K562 (cell line): Measurements from ENCODE around the gene PBX1. TPM values are rescaled to one million over a fixed set of nuclear protein-coding genes. Genes with fewer than 3 reads are reported as not detected.

Experiments
- ATAC-seq: fragments of 200-7000 bp; cut with Tn5 transposase; 3 replicates; pipeline ENCODE4 v1.9.1; 2020; ENCODE audit warnings: moderate library complexity
- BruUV-seq: library from RNA; stranded (reverse); fragments of 400-500 nt; replicated peaks from 2 replicates; lab custom pipeline; 2021; lab: Mats Ljungman, UMichigan
- CTCF ChIA-PET: fragments of 300-600 bp; formaldehyde crosslinking; extraction: SDS; loops from one replicate; lab custom pipeline; 2021; ENCODE audit warnings: low intra/inter-chr PET ratio; lab: Yijun Ruan, JAX
- POLR2A ChIA-PET: fragments of 300-600, 350-650 bp; sonication (Branson Sonifier 250); formaldehyde crosslinking; extraction: SDS; loops from one replicate; lab custom pipeline; 2021; ENCODE audit warnings: antibody characterized with exemption, inconsistent platforms; lab: Yijun Ruan, JAX
- DNase-seq, 4 experiments: peaks; one replicate each; pipeline versions ENCODE4 v3.0.0 to v3.0.0-alpha.2; 2011 to 2018; ENCODE audit warnings: low spot score in 3 of 4, mixed read lengths in 3 of 4; ENCODE audit errors: extremely low read depth in 1 of 4
- FAIRE-seq: peaks from 2 replicates; lab custom pipeline; 2011; peaks lifted over from hg19 to GRCh38; lab: Jason Lieb, UNC
- H2AFZ ChIP-seq: 2 replicates; pipeline ENCODE4 v1.6.0; 2011; ENCODE audit warnings: low read depth, low read length, control low read depth, inconsistent platforms
- H3K27ac ChIP-seq: fragments of 200-600 bp; 3 replicates; pipeline ENCODE4 v1.8.0; 2011; ENCODE audit warnings: low read depth, mild to moderate bottlenecking, control low read depth, inconsistent platforms, low read length, moderate library complexity, mixed read lengths; ENCODE audit errors: extremely low read depth
- H3K27me3 ChIP-seq, 2 experiments: fragments of 300-600 bp in 1 of 2; 2 replicates in 1 of 2; 3 replicates in 1 of 2; pipeline versions ENCODE4 v1.6.0 to v1.8.0; 2011; ENCODE audit warnings: inconsistent platforms in 2 of 2, low read length in 2 of 2, mild to moderate bottlenecking in 1 of 2, mixed read lengths in 1 of 2, moderate library complexity in 1 of 2; ENCODE audit not compliant: control insufficient read depth in 2 of 2, insufficient read depth in 2 of 2
- H3K36me3 ChIP-seq: fragments of 300-600 bp; 3 replicates; pipeline ENCODE4 v1.8.0; 2011; ENCODE audit warnings: mild to moderate bottlenecking, low read length, inconsistent platforms; ENCODE audit not compliant: control insufficient read depth, insufficient read depth
- H3K4me1 ChIP-seq, 2 experiments: fragments of 200-600 bp in 1 of 2; replicated peaks in 1 of 2; 2 replicates in 1 of 2; 3 replicates in 1 of 2; pipeline versions ENCODE4 v1.5.1 to v1.8.0; 2011; ENCODE audit warnings: inconsistent platforms in 2 of 2, low read length in 2 of 2, mild to moderate bottlenecking in 1 of 2, mixed read lengths in 1 of 2, moderate library complexity in 1 of 2; ENCODE audit not compliant: control insufficient read depth in 2 of 2, insufficient read depth in 2 of 2
- H3K4me2 ChIP-seq: 2 replicates; pipeline ENCODE4 v1.6.1; 2011; ENCODE audit warnings: low read length, control low read depth, inconsistent platforms, mixed read lengths; ENCODE audit not compliant: insufficient read depth
- H3K4me3 ChIP-seq: fragments of 200-600 bp; sonication (generic), shearing (Covaris generic); 2 replicates; pipeline ENCODE4 v1.5.1; 2016; ENCODE audit warnings: control low read depth, inconsistent platforms
- H3K79me2 ChIP-seq: fragments of 200-600 bp; 3 replicates; pipeline ENCODE4 v1.8.0; 2011; ENCODE audit warnings: low read length, inconsistent platforms; ENCODE audit not compliant: control insufficient read depth, insufficient read depth
- H3K9ac ChIP-seq, 2 experiments: 2 replicates each; pipeline versions ENCODE4 v1.6.0 to v1.6.1; 2011; ENCODE audit warnings: low read depth in 2 of 2, low read length in 2 of 2, control low read depth in 1 of 2, inconsistent platforms in 1 of 2, mild to moderate bottlenecking in 1 of 2, mixed read lengths in 1 of 2; ENCODE audit not compliant: insufficient read depth in 1 of 2
- H3K9me1 ChIP-seq: one replicate; pipeline ENCODE4 v1.6.0; 2011; ENCODE audit warnings: inconsistent platforms, mild to moderate bottlenecking, low read length, moderate library complexity; ENCODE audit not compliant: control insufficient read depth, insufficient read depth
- H3K9me3 ChIP-seq: replicated peaks from 2 replicates; pipeline ENCODE4 v1.5.1; 2011; ENCODE audit warnings: low read depth, low read length, inconsistent platforms; ENCODE audit not compliant: control insufficient read depth, insufficient read depth
- H4K20me1 ChIP-seq: replicated peaks from 2 replicates; pipeline ENCODE4 v1.6.1; 2011; ENCODE audit warnings: low read length, inconsistent platforms, mixed read lengths; ENCODE audit not compliant: control insufficient read depth, insufficient read depth
- BRD9 ChIP-seq: fragments of 450-650 bp; IDR thresholded peaks from 2 replicates; pipeline ENCODE4 v1.6.1; 2018; ENCODE audit warnings: low read depth; ENCODE audit not compliant: partially characterized antibody
- CGGBP1 ChIP-seq: fragments of 250-450 bp; sonication (Bioruptor Pico); IDR thresholded peaks from 2 replicates; pipeline ENCODE4 v1.9.0; 2021; ENCODE audit warnings: mild to moderate bottlenecking
- CREB1 ChIP-seq, 2 experiments: sonication (generic) in 1 of 2; formaldehyde crosslinking in 1 of 2; IDR thresholded peaks; 2 replicates each; pipeline versions ENCODE4 v1.6.1 to v1.8.0; 2012 to 2022; ENCODE audit warnings: inconsistent platforms in 1 of 2, mild to moderate bottlenecking in 1 of 2, missing genetic modification reagents in 1 of 2, moderate library complexity in 1 of 2
- FOXM1 ChIP-seq, 2 experiments: fragments of 450-650 bp in 1 of 2; sonication (generic) in 1 of 2; formaldehyde crosslinking in 1 of 2; IDR thresholded peaks; 2 replicates each; pipeline versions ENCODE4 v1.6.1 to v1.9.0; 2017 to 2022; ENCODE audit warnings: low read depth in 2 of 2, mild to moderate bottlenecking in 2 of 2, missing genetic modification reagents in 1 of 2, moderate library complexity in 1 of 2
- KAT8 ChIP-seq: fragments of 450-650 bp; IDR thresholded peaks from 2 replicates; pipeline ENCODE4 v1.6.1; 2016; ENCODE audit warnings: low read depth, mild to moderate bottlenecking
- KLF6 ChIP-seq: fragments of 250-450 bp; sonication (Bioruptor Pico); IDR thresholded peaks from 2 replicates; pipeline ENCODE4 v1.4.0; 2020; ENCODE audit warnings: mild to moderate bottlenecking, moderate library complexity, borderline replicate concordance
- MTA2 ChIP-seq: fragments of 450-650 bp; IDR thresholded peaks from 2 replicates; pipeline ENCODE4 v1.6.1; 2016; ENCODE audit warnings: low read depth
- NELFE ChIP-seq: IDR thresholded peaks from 2 replicates; pipeline ENCODE4 v1.6.1; 2011; ENCODE audit warnings: mild to moderate bottlenecking; ENCODE audit not compliant: insufficient read depth, insufficient read length
- NFIX ChIP-seq: fragments of 250-450 bp; sonication (Bioruptor Pico); IDR thresholded peaks from 2 replicates; pipeline ENCODE4 v1.4.0; 2020; ENCODE audit warnings: low read depth, mild to moderate bottlenecking, moderate library complexity
- SMC3 ChIP-seq: conservative IDR thresholded peaks from 2 replicates; pipeline ENCODE4 v1.6.1; 2011; ENCODE audit warnings: low read depth, low read length, improper control_type of control experiment; ENCODE audit not compliant: insufficient read depth
- ZFP36 ChIP-seq: fragments of 150-350 bp; IDR thresholded peaks from 2 replicates; pipeline ENCODE4 v1.6.1; 2018; ENCODE audit warnings: low read length, low read depth; ENCODE audit not compliant: partially characterized antibody
- ZNF398 ChIP-seq: fragments of 250-450 bp; sonication (Bioruptor Pico); IDR thresholded peaks from 2 replicates; pipeline ENCODE4 v1.8.0; 2021; ENCODE audit warnings: moderate library complexity, mild to moderate bottlenecking, inconsistent platforms
- ZNF407 ChIP-seq: fragments of 450-650 bp; IDR thresholded peaks from 2 replicates; pipeline ENCODE4 v1.6.1; 2016; ENCODE audit warnings: low read depth
- WGBS: fragments of 100-300 bp; shearing (Covaris generic); methylation state at CpG from one replicate; pipeline ENCODE4 v1.1.6; 2016; ENCODE audit warnings: low coverage, mixed read lengths; ENCODE audit not compliant: insufficient coverage; ENCODE audit errors: missing lambda C conversion rate; 5-methylcytosine and 5-hydroxymethylcytosine counted together
- in situ Hi-C: fragments of 300-500 bp; cut with MboI; formaldehyde crosslinking; loops from 4 replicates; pipeline ENCODE4 v1.15.0; 2018; ENCODE audit warnings: inconsistent platforms, mixed read lengths
- intact Hi-C: fragments of 100-400 bp; cut with micrococcal nuclease; formaldehyde crosslinking; loops from 2 replicates; pipeline ENCODE4 v1.14.2; 2022
- polyA plus RNA-seq, 8 experiments: library from polyadenylated mRNA; depleted of rRNA in 4 of 8; stranded (reverse) in 5 of 8; unstranded in 3 of 8; fragments of >200 nt; fragmentation: Nextera tagmentation in 2 of 8; fragmentation: Illumina TruSeq in 1 of 8; extraction: Ambion mirVana in 2 of 8; extraction: Trizol in 1 of 8; gene quantifications; 2 replicates each; pipeline versions ENCODE4 v1.2.1 to v1.2.3, GENCODE V29; 2011 to 2014; ENCODE audit warnings: inconsistent platforms in 1 of 8, missing spikeins in 1 of 8
- total RNA-seq, 7 experiments: library from RNA; depleted of rRNA in 6 of 7; stranded (reverse); fragments of >200 nt in 6 of 7; fragmentation: Illumina TruSeq in 2 of 7; extraction: Trizol in 2 of 7; gene quantifications; 2 replicates each; pipeline versions ENCODE4 v1.2.1 to v1.2.3, GENCODE V29; 2011 to 2021; ENCODE audit warnings: low replicate concordance in 1 of 7

PBX1 gene
- total and polyA plus RNA-seq, 9 of the 15 experiments (the other 6 are each of a cell fraction or from before 2014, with no cell fraction given) = 0.03 to 0.62 (median 0.17) TPM

GRCh38 chr1:164742745-164743144, 183.8 kb downstream of the PBX1 start:
- POLR2A ChIA-PET = no interaction called here
- intact Hi-C loops = no loop called here
- TF ChIP-seq MTA2 (no peak), KAT8 (no peak), KLF6 (CRISPR knock-in tag) (no peak), ZNF398 (no peak), ZFP36 (no peak), NELFE (no peak), ZNF407 (no peak), CREB1 (IDR thresholded peaks at IDR 0.05) (no peak), CREB1 (CRISPR knock-in tag; IDR thresholded peaks at IDR 0.05) (no peak), NFIX (CRISPR knock-in tag) (no peak), BRD9 (no peak), CGGBP1 (CRISPR knock-in tag) (no peak), FOXM1 (IDR thresholded peaks at IDR 0.05; ENCODE audit: low read depth) (no peak), FOXM1 (CRISPR knock-in tag; IDR thresholded peaks at IDR 0.05; ENCODE audit: low read depth) (no peak), SMC3 (no peak)

More at GRCh38 chr1:164742745-164743144, 183.8 kb downstream of the PBX1 start:
- WGBS = 9% methylated on average over 3 of the region's 3 CpGs
- Histone ChIP-seq H3K27ac (no peak overlapping the region), H3K4me3 (no peak overlapping the region), H3K79me2 (no peaks in the 10 kb centered on the region), H3K9me3 (no peaks in the 10 kb centered on the region), H3K36me3 (no peaks in the 10 kb centered on the region), H4K20me1 (no peaks in the 10 kb centered on the region), H3K9me1 (no peaks in the 10 kb centered on the region), H2AFZ (no peak overlapping the region), H3K4me2 (no peak overlapping the region), H3K4me1 (no peaks in the 10 kb centered on the region; a peak in 1 of 5 replicates), H3K27me3 (no peaks in the 10 kb centered on the region), H3K9ac (no peak overlapping the region)
- DNase-seq (no peak), FAIRE-seq (no peak), ATAC-seq (no peak)
- CTCF ChIA-PET = no interaction called here
- BruUV-seq = no TSS peak
- in situ Hi-C loops = no loop called here
